ENCODE results near the gene C2orf80. TPM values are rescaled to one million over a fixed set of nuclear protein-coding genes. Genes with fewer than 3 reads are reported as not detected.

The C2orf80 gene
- total RNA-seq, 4 donors from 2014 or later: not detected

- no peak overlapping the region for H3K4me3 ChIP-seq (ENCODE audit: low read depth, poor library complexity, severe bottlenecking)
- TF ChIP-seq POLR2A (IDR thresholded peaks at IDR 0.05): no peak
- TF ChIP-seq CTCF (IDR thresholded peaks at IDR 0.05): no peak
- intact Hi-C loops (cut with DNase I; ENCODE audit: low total_unique reads): no loop called here
- WGBS, 2 donors: 89 to 96% methylated on average over 2 of the region's 2 CpGs
- DNase-seq (ENCODE audit: low spot score in 2 of 2): no peak
These were observed 53.1 kb downstream of the C2orf80 start for GRCh38 chr2:208136716-208137094.

DNA sequence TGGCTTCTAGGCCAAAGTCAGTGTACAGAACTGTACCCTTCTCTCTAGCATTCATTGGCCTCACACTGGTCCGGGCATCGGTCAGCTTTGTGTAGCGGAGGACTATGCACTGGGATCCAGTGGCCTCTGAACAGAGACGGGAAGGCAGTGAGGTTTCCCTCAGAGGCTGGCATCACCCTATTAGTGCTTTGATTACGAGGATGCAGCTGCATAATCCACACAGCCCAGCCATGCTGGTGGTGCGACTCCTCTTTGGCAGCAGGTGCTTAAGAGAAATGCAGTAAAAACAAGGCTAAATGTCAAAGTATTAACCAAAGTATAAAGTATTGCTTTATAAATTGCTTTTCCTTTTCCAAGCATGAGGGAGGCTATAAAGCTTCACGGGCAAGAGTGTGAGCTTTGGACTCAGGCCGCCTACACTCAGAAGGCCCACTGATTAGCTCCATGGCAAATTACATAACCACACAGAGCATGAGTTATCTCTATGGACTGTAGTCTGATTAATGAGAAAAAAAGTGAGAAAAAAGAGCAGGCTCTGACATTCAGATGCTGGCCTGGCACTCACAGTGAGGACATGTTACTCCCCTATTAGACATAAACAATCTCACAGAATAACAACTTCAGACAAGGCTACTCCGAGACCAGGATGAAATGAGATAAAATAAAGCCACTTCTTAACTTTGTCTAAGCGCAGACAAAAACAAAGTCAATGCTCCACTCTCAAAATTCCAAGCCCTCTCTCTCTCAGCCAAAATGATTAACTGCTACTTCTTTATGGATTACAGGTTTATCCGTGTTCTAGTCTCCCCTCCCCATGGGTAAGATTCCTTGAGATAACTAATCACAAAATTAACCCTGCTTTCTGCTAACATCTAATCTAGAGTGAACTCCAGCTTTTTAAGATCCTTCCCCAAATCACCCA is 53.8 kb downstream of the C2orf80 start:
- H3K4me3 ChIP-seq (ENCODE audit: low read depth, poor library complexity, severe bottlenecking): no peak overlapping the region
- no peak for DNase-seq (ENCODE audit: low spot score in 2 of 2)
- WGBS, 2 donors: 86 to 88% methylated on average over 11 of the region's 11 CpGs
- no peak for TF ChIP-seq POLR2A (IDR thresholded peaks at IDR 0.05)
- TF ChIP-seq CTCF (IDR thresholded peaks at IDR 0.05): no peak
- intact Hi-C loops (cut with DNase I; ENCODE audit: low total_unique reads): no loop called here

- no peak overlapping the region for H3K4me3 ChIP-seq (ENCODE audit: low read depth, poor library complexity, severe bottlenecking)
- no peak for TF ChIP-seq CTCF (IDR thresholded peaks at IDR 0.05)
- no peak for TF ChIP-seq POLR2A (IDR thresholded peaks at IDR 0.05)
- intact Hi-C loops (cut with DNase I; ENCODE audit: low total_unique reads): no loop called here
- WGBS, 2 donors: 51 to 54% methylated on average over 7 of the region's 8 CpGs
- DNase-seq (ENCODE audit: low spot score in 2 of 2): no peak
These were observed 54.8 kb downstream of the C2orf80 start for GRCh38 chr2:208134928-208135586.

GRCh38 chr2:208130712-208131110 is 59.1 kb downstream of the C2orf80 start:
- WGBS, 2 donors: 73% methylated on average over 6 of the region's 6 CpGs
- DNase-seq (ENCODE audit: low spot score in 2 of 2): no peak
- no peak for TF ChIP-seq CTCF (IDR thresholded peaks at IDR 0.05)
- no peak for TF ChIP-seq POLR2A (IDR thresholded peaks at IDR 0.05)
- H3K4me3 ChIP-seq (ENCODE audit: low read depth, poor library complexity, severe bottlenecking): no peak overlapping the region
- intact Hi-C loops (cut with DNase I; ENCODE audit: low total_unique reads): no loop called here

GRCh38 chr2:208129744-208130711 is 59.8 kb downstream of the C2orf80 start, which contains the start of gene CRYGC:
Gene CRYGC (minus strand): TSS chr2:208129828. CDS start chr2:208129792, 36 bp downstream.
- no peak for TF ChIP-seq CTCF (IDR thresholded peaks at IDR 0.05)
- TF ChIP-seq POLR2A (IDR thresholded peaks at IDR 0.05): no peak
- WGBS, 2 donors: 75% methylated on average over 19 of the region's 19 CpGs
- intact Hi-C loops (cut with DNase I; ENCODE audit: low total_unique reads): no loop called here
- H3K4me3 ChIP-seq (ENCODE audit: low read depth, poor library complexity, severe bottlenecking): no peak within 1 kb of the TSS
- no peak for DNase-seq (ENCODE audit: low spot score in 2 of 2)
